ENCODE data around the gene COL3A1. TPM values are rescaled to one million over a fixed set of nuclear protein-coding genes. Genes with fewer than 3 reads are reported as not detected.

Gene COL3A1
- total and polyA plus RNA-seq, 2 experiments from 2014 or later: 0.17 to 0.31 TPM

GRCh38 chr2:189057316-189057715 lies 83.1 kb downstream of the COL3A1 start (continued):
- no peak for TF ChIP-seq STAT1 (IDR thresholded peaks at IDR 0.05; ENCODE audit: unreplicated experiment)
- no peak for TF ChIP-seq JUNB (IDR thresholded peaks at IDR 0.05; ENCODE audit: unreplicated experiment)
- TF ChIP-seq EZH2 (IDR thresholded peaks at IDR 0.05; ENCODE audit: low read depth, unreplicated experiment): no peak
- TF ChIP-seq, protein P1, sequence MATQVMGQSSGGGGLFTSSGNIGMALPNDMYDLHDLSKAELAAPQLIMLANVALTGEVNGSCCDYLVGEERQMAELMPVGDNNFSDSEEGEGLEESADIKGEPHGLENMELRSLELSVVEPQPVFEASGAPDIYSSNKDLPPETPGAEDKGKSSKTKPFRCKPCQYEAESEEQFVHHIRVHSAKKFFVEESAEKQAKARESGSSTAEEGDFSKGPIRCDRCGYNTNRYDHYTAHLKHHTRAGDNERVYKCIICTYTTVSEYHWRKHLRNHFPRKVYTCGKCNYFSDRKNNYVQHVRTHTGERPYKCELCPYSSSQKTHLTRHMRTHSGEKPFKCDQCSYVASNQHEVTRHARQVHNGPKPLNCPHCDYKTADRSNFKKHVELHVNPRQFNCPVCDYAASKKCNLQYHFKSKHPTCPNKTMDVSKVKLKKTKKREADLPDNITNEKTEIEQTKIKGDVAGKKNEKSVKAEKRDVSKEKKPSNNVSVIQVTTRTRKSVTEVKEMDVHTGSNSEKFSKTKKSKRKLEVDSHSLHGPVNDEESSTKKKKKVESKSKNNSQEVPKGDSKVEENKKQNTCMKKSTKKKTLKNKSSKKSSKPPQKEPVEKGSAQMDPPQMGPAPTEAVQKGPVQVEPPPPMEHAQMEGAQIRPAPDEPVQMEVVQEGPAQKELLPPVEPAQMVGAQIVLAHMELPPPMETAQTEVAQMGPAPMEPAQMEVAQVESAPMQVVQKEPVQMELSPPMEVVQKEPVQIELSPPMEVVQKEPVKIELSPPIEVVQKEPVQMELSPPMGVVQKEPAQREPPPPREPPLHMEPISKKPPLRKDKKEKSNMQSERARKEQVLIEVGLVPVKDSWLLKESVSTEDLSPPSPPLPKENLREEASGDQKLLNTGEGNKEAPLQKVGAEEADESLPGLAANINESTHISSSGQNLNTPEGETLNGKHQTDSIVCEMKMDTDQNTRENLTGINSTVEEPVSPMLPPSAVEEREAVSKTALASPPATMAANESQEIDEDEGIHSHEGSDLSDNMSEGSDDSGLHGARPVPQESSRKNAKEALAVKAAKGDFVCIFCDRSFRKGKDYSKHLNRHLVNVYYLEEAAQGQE (IDR thresholded peaks at IDR 0.05; ENCODE audit: unreplicated experiment): no peak

- H3K4me1 Mint-ChIP-seq: no peaks in the 10 kb centered on the region
- Histone ChIP-seq H4K20me1 (replicated peaks; ENCODE audit: insufficient read depth) (no peaks in the 10 kb centered on the region), H3K4me1 (ENCODE audit: insufficient read depth) (no peaks in the 10 kb centered on the region), H3F3A (replicated peaks; ENCODE audit: low read depth) (no peaks in the 10 kb centered on the region), H2AFZ (no peak overlapping the region), H3K27me3 (ENCODE audit: insufficient read depth) (no peaks in the 10 kb centered on the region), H3K9me2 (ENCODE audit: insufficient read depth) (no peaks in the 10 kb centered on the region), H3K4me3 (no peak overlapping the region), H3K27ac (ENCODE audit: low read depth) (no peak overlapping the region), H3K4me2 (no peak overlapping the region), H3K36me3 (ENCODE audit: insufficient read depth) (no peaks in the 10 kb centered on the region), H3K79me2 (replicated peaks; ENCODE audit: insufficient read depth) (no peaks in the 10 kb centered on the region)
- no peaks in the 10 kb centered on the region for H3K27me3 Mint-ChIP-seq (ENCODE audit: insufficient read depth, low read depth, poor library complexity)
- H3K27ac Mint-ChIP-seq: no peak overlapping the region
- TF ChIP-seq, protein P2, sequence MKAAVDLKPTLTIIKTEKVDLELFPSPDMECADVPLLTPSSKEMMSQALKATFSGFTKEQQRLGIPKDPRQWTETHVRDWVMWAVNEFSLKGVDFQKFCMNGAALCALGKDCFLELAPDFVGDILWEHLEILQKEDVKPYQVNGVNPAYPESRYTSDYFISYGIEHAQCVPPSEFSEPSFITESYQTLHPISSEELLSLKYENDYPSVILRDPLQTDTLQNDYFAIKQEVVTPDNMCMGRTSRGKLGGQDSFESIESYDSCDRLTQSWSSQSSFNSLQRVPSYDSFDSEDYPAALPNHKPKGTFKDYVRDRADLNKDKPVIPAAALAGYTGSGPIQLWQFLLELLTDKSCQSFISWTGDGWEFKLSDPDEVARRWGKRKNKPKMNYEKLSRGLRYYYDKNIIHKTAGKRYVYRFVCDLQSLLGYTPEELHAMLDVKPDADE (IDR thresholded peaks at IDR 0.05): no peak
- no peaks in the 10 kb centered on the region for H3K9me3 Mint-ChIP-seq
- ATAC-seq (no peak), DNase-seq (ENCODE audit: low spot score) (no peak)
- no peaks in the 10 kb centered on the region; the same call in 2 of the 3 replicates for H3K36me3 Mint-ChIP-seq (ENCODE audit: low read depth)
- no peak overlapping the region for H3K4me3 Mint-ChIP-seq
Observed at GRCh38 chr2:189060096-189060642, 86.0 kb downstream of the COL3A1 start.

MicroRNA genes within 50 kb of the gene (microRNA counts, 767-probe panel; counts per million panel counts)
- microRNA hsa-miR-1245a (not detected), microRNA hsa-miR-1245b-3p (not detected), microRNA hsa-miR-1245b-5p (not detected)

Small RNA genes within 50 kb of the gene (microRNA-seq; reads per million reads assigned to microRNA genes)
- gene MIR1245A (not detected), gene MIR1245B (not detected), gene MIR3606 (not detected)

Small RNA genes within 50 kb of the gene (small RNA-seq; reads per million reads assigned to genes)
- not detected for gene MIR1245A (ENCODE audit: low replicate concordance)

Other genes with a start within 250 kb of the COL3A1 start
- 19.7 and 20.2 TPM in 2 replicates for gene COL5A2, start 205.4 kb downstream of the COL3A1 start, total RNA-seq (2014; rRNA removed; shearing (Covaris generic))
- 6.0 and 6.7 TPM in 2 replicates for gene COL5A2, start 205.4 kb downstream of the COL3A1 start, polyA plus RNA-seq (2016; fragmentation: Nextera tagmentation; extraction: Ambion mirVana)